Breast epithelium (tissue), 4 donors: ENCODE measurements around the gene RANBP6. TPM values are rescaled to one million over a fixed set of nuclear protein-coding genes. Genes with fewer than 3 reads are reported as not detected.
A peak's percentile ranks its signal among the peaks of the same experiment; 100 is the strongest.

Source experiments
- DNase-seq, 2 donors: peaks; one replicate each; pipeline ENCODE4 v3.0.0-alpha.2; 2019; ENCODE audit warnings: low spot score in 2 of 2
- H3K27ac ChIP-seq, 2 donors: fragments of 200-600 bp; sonication (generic) in 1 of 2; one replicate each; pipeline ENCODE4 v1.5.1; 2016 to 2019; ENCODE audit warnings: mild to moderate bottlenecking in 1 of 2
- H3K27me3 ChIP-seq, 2 donors: fragments of 200-600 bp; sonication (generic) in 1 of 2; one replicate each; pipeline versions ENCODE4 v1.5.1 to v1.6.0; 2017 to 2019; ENCODE audit warnings: control low read depth in 1 of 2, mild to moderate bottlenecking in 1 of 2
- H3K36me3 ChIP-seq: fragments of 200-600 bp; one replicate; pipeline ENCODE4 v1.5.1; 2019
- H3K4me1 ChIP-seq, 2 donors: fragments of 200-600 bp; sonication (generic); one replicate each; pipeline ENCODE4 v1.5.1; 2016 to 2019; ENCODE audit warnings: control low read depth in 1 of 2
- H3K4me3 ChIP-seq, 3 donors: fragments of 200-600 bp; sonication (generic); 1 replicate in 2 of 3; 2 replicates in 1 of 3; pipeline ENCODE4 v1.5.1; 2016 to 2019; ENCODE audit warnings: mild to moderate bottlenecking in 3 of 3, moderate library complexity in 2 of 3
- H3K9me3 ChIP-seq, 2 donors: fragments of 200-600 bp; sonication (generic) in 1 of 2; one replicate each; pipeline ENCODE4 v1.5.1; 2016 to 2019; ENCODE audit warnings: control low read depth in 1 of 2
- CTCF ChIP-seq, 3 donors: fragments of 450-650 bp; IDR thresholded peaks; one replicate each; pipeline ENCODE4 v1.5.1; 2016 to 2017; ENCODE audit warnings: antibody characterized with exemption in 3 of 3, mild to moderate bottlenecking in 3 of 3, moderate library complexity in 3 of 3
- POLR2A ChIP-seq: fragments of 450-650 bp; IDR thresholded peaks from one replicate; pipeline ENCODE4 v1.6.1; 2016; ENCODE audit warnings: antibody characterized with exemption, mild to moderate bottlenecking, moderate library complexity
- POLR2AphosphoS5 ChIP-seq, 3 donors: sonication (generic); formaldehyde crosslinking; IDR thresholded peaks; one replicate each; pipeline ENCODE4 v1.6.1; 2017; ENCODE audit warnings: antibody characterized with exemption in 3 of 3
- intact Hi-C: fragments of 100-400 bp; cut with DNase I; formaldehyde crosslinking; loops from one replicate; pipeline ENCODE4 v1.15.1; 2023; ENCODE audit warnings: low total_unique reads
- total RNA-seq, 3 donors: library from RNA; depleted of rRNA; stranded (reverse); fragments of >200 nt; gene quantifications; one replicate each; pipeline ENCODE4 v1.1.0, GENCODE V29; 2016

RANBP6 gene
- total RNA-seq, 3 donors from 2014 or later = 16.1 to 24.9 (median 19.2) TPM

- Histone ChIP-seq H3K4me3 (peak overlapping the region; percentile 85 to 96 (median 89)), H3K27ac (peak overlapping the region; percentile 98 to 100), H3K4me1 (peaks cover 0 to 3% of the 10 kb centered on the region in 2 donors), H3K27me3 (no peaks in the 10 kb centered on the region), H3K36me3 (no peaks in the 10 kb centered on the region), H3K9me3 (no peaks in the 10 kb centered on the region)
- TF ChIP-seq POLR2AphosphoS5 (IDR thresholded peaks at IDR 0.05) = no peak
- TF ChIP-seq POLR2A = no peak
- no peak for TF ChIP-seq CTCF (IDR thresholded peaks at IDR 0.05)
- intact Hi-C loops = no loop called here
- peak; percentile 73 to 86 for DNase-seq
Measured at GRCh38 chr9:6007058-6007769, 8.2 kb downstream of the RANBP6 start.

GRCh38 chr9:6006749-6007057, 8.7 kb downstream of the RANBP6 start:
- peak overlapping the region; percentile 98 to 100 for H3K27ac ChIP-seq
- TF ChIP-seq CTCF (IDR thresholded peaks at IDR 0.05) (no peak), POLR2A (no peak), POLR2AphosphoS5 (IDR thresholded peaks at IDR 0.05) (no peak)
- no peak for DNase-seq
- intact Hi-C loops = no loop called here
- peak overlapping the region; percentile 85 to 96 (median 89) for H3K4me3 ChIP-seq
- no peaks in the 10 kb centered on the region for H3K27me3 ChIP-seq
- no peaks in the 10 kb centered on the region for H3K9me3 ChIP-seq
- H3K4me1 ChIP-seq = peaks cover 0 to 3% of the 10 kb centered on the region in 2 donors
- H3K36me3 ChIP-seq = no peaks in the 10 kb centered on the region

- intact Hi-C loops = no loop called here
- no peak overlapping the region for H3K4me3 ChIP-seq
- no peaks in the 10 kb centered on the region for H3K9me3 ChIP-seq
- no peak overlapping the region for H3K27ac ChIP-seq
- DNase-seq = no peak
- peaks cover 0 to 3% of the 10 kb centered on the region in 2 donors for H3K4me1 ChIP-seq
- TF ChIP-seq POLR2A (no peak), CTCF (IDR thresholded peaks at IDR 0.05) (no peak), POLR2AphosphoS5 (IDR thresholded peaks at IDR 0.05) (no peak)
- no peaks in the 10 kb centered on the region for H3K36me3 ChIP-seq
- no peaks in the 10 kb centered on the region for H3K27me3 ChIP-seq
Measured at GRCh38 chr9:6000955-6001354, 14.5 kb downstream of the RANBP6 start.

GRCh38 chr9:5999443-6000101, 15.9 kb downstream of the RANBP6 start:
- TF ChIP-seq POLR2A (no peak), POLR2AphosphoS5 (IDR thresholded peaks at IDR 0.05) (no peak), CTCF (IDR thresholded peaks at IDR 0.05) (no peak)
- no peak for DNase-seq

GRCh38 chr9:5994493-5994892, 20.9 kb downstream of the RANBP6 start:
- H3K27me3 ChIP-seq = no peaks in the 10 kb centered on the region
- H3K4me1 ChIP-seq = no peaks in the 10 kb centered on the region
- TF ChIP-seq POLR2AphosphoS5 (IDR thresholded peaks at IDR 0.05) (no peak), POLR2A (no peak), CTCF (IDR thresholded peaks at IDR 0.05) (no peak)
- no peak overlapping the region for H3K4me3 ChIP-seq
- no peak for DNase-seq
- no peaks in the 10 kb centered on the region for H3K36me3 ChIP-seq
- no peaks in the 10 kb centered on the region for H3K9me3 ChIP-seq
- intact Hi-C loops = no loop called here
- H3K27ac ChIP-seq = no peak overlapping the region

More at GRCh38 chr9:5999443-6000101, 15.9 kb downstream of the RANBP6 start:
- peaks cover 0 to 3% of the 10 kb centered on the region in 2 donors for H3K4me1 ChIP-seq
- intact Hi-C loops = no loop called here
- H3K27me3 ChIP-seq = no peaks in the 10 kb centered on the region
- H3K4me3 ChIP-seq = no peak overlapping the region
- no peak overlapping the region for H3K27ac ChIP-seq
- no peaks in the 10 kb centered on the region for H3K9me3 ChIP-seq
- no peaks in the 10 kb centered on the region for H3K36me3 ChIP-seq
